Measurements from ENCODE around the gene AFAP1. TPM values are rescaled to one million over a fixed set of nuclear protein-coding genes. Genes with fewer than 3 reads are reported as not detected.
A peak's percentile ranks its signal among the peaks of the same experiment; 100 is the strongest.

The AFAP1 gene
- total and polyA plus RNA-seq, 8 donors, result 3.2 to 15.9 (median 6.3) TPM

- ATAC-seq (no peak), FAIRE-seq (no peak), DNase-seq (no peak)
- peaks cover 0 to 10% (median 0%) of the 10 kb centered on the region in 3 donors for H3K36me3 ChIP-seq
- WGBS, 2 donors, result 73 to 76% methylated on average over 9 of the region's 9 CpGs
- H3K9me3 ChIP-seq, result no peaks in the 10 kb centered on the region
- H3K4me1 ChIP-seq, result no peaks in the 10 kb centered on the region
- TF ChIP-seq CTCF (IDR thresholded peaks at IDR 0.05), result no peak
- H3K27ac ChIP-seq, result no peak overlapping the region
- H3K4me3 ChIP-seq, result no peak overlapping the region
- intact Hi-C loops (cut with DNase I), result no loop called here
- H3K27me3 ChIP-seq, result no peaks in the 10 kb centered on the region
Measured at GRCh38 chr4:7767526-7767925, 172.1 kb downstream of the AFAP1 start.

GRCh38 chr4:7766661-7767345, 172.9 kb downstream of the AFAP1 start:
- peak in 1 of 6 donors; percentile 47 for DNase-seq
- intact Hi-C loops (cut with DNase I), result no loop called here
- Histone ChIP-seq H3K27ac (no peak overlapping the region), H3K27me3 (no peaks in the 10 kb centered on the region), H3K4me3 (no peak overlapping the region), H3K36me3 (peaks cover 0 to 10% (median 0%) of the 10 kb centered on the region in 3 donors), H3K4me1 (no peaks in the 10 kb centered on the region), H3K9me3 (no peaks in the 10 kb centered on the region)
- WGBS, 2 donors, result 87 to 88% methylated on average over 23 of the region's 23 CpGs
- no peak for ATAC-seq
- TF ChIP-seq CTCF (IDR thresholded peaks at IDR 0.05), result no peak
- no peak for FAIRE-seq

GRCh38 chr4:7766086-7766485, 173.6 kb downstream of the AFAP1 start:
- no peak for TF ChIP-seq CTCF (IDR thresholded peaks at IDR 0.05)
- H3K9me3 ChIP-seq, result no peaks in the 10 kb centered on the region
- no peak for FAIRE-seq
- no peaks in the 10 kb centered on the region for H3K27me3 ChIP-seq
- H3K36me3 ChIP-seq, result peaks cover 0 to 10% (median 0%) of the 10 kb centered on the region in 3 donors
- no peak overlapping the region for H3K27ac ChIP-seq
- H3K4me3 ChIP-seq, result no peak overlapping the region
- peak in 1 of 6 donors; percentile 26 for DNase-seq
- WGBS, 2 donors, result 87 to 88% methylated on average over 11 of the region's 11 CpGs
- no peak for ATAC-seq
- no peaks in the 10 kb centered on the region for H3K4me1 ChIP-seq
- intact Hi-C loops (cut with DNase I), result no loop called here

GRCh38 chr4:7765666-7766065, 174.0 kb downstream of the AFAP1 start:
- H3K9me3 ChIP-seq, result no peaks in the 10 kb centered on the region
- no peak overlapping the region for H3K4me3 ChIP-seq
- DNase-seq (peak in 1 of 6 donors; percentile 13), ATAC-seq (no peak), FAIRE-seq (no peak)
- H3K27ac ChIP-seq, result no peak overlapping the region
- 81 to 84% methylated on average over 12 of the region's 12 CpGs for WGBS, 2 donors
- intact Hi-C loops (cut with DNase I), result no loop called here
- TF ChIP-seq CTCF (IDR thresholded peaks at IDR 0.05), result no peak
- no peaks in the 10 kb centered on the region for H3K27me3 ChIP-seq
- H3K36me3 ChIP-seq, result peaks cover 0 to 10% (median 0%) of the 10 kb centered on the region in 3 donors
- no peaks in the 10 kb centered on the region for H3K4me1 ChIP-seq

GRCh38 chr4:7764466-7764865, 175.2 kb downstream of the AFAP1 start:
- H3K27me3 ChIP-seq, result no peaks in the 10 kb centered on the region
- H3K4me1 ChIP-seq, result no peaks in the 10 kb centered on the region

More at GRCh38 chr4:7764466-7764865, 175.2 kb downstream of the AFAP1 start:
- DNase-seq, result no peak
- Histone ChIP-seq H3K36me3 (peaks cover 0 to 10% (median 0%) of the 10 kb centered on the region in 3 donors), H3K27ac (no peak overlapping the region), H3K9me3 (no peaks in the 10 kb centered on the region), H3K4me3 (no peak overlapping the region)
- intact Hi-C loops (cut with DNase I), result no loop called here
- no peak for TF ChIP-seq CTCF (IDR thresholded peaks at IDR 0.05)
- WGBS, 2 donors, result 84 to 93% methylated on average over 5 of the region's 5 CpGs
- no peak for FAIRE-seq
- no peak for ATAC-seq
